ENCODE results near the gene PTBP3.

DNA sequence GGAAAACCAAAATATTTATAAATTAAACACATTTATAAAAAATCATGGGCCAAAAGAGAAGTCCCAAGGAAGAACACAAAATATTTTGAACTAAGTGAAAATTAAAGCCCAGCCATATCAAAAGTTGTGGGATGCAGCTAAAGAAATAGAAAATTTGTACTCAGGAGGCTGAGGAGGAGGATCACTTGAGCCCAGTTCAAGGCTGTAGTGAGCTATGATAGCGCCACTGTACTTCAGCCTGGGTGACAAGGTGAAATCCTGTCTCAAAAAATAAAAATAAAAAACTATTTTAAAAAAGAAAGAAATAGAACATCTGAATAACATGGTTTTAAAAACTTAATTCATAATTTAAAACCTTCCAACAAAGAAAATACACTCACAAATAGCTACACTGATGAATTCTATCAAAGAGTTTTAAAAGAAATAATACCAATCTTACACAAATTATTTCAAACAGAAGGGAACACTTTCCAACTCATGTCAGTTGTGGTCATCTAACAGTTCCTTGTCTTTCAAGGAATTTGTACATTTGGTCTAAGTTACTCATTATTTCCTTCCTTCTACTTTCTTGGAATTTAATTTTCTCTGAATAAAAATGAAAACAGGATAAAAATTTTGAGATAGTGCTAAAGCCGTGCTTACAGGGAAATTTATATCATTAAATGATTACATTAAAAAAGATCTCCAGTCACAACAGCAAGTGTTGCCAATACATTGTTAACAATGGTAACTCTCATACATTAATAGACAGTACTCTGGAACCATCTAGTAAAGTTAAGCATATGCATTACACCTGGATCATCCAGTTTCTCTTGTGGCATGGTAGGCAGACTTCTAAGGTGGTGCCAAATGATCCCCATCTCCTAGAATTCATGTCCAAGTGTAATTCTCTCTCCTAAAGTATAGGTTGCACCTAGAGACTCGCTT lies 17.8 kb downstream of the PTBP3 start:
- TF ChIP-seq, protein P1, sequence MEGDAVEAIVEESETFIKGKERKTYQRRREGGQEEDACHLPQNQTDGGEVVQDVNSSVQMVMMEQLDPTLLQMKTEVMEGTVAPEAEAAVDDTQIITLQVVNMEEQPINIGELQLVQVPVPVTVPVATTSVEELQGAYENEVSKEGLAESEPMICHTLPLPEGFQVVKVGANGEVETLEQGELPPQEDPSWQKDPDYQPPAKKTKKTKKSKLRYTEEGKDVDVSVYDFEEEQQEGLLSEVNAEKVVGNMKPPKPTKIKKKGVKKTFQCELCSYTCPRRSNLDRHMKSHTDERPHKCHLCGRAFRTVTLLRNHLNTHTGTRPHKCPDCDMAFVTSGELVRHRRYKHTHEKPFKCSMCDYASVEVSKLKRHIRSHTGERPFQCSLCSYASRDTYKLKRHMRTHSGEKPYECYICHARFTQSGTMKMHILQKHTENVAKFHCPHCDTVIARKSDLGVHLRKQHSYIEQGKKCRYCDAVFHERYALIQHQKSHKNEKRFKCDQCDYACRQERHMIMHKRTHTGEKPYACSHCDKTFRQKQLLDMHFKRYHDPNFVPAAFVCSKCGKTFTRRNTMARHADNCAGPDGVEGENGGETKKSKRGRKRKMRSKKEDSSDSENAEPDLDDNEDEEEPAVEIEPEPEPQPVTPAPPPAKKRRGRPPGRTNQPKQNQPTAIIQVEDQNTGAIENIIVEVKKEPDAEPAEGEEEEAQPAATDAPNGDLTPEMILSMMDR (IDR thresholded peaks at IDR 0.05) = no peak
- TF ChIP-seq ZNF423 (CRISPR knock-in tag; IDR thresholded peaks at IDR 0.05) (no peak), NFYB (CRISPR knock-in tag; conservative IDR thresholded peaks at IDR 0.05; ENCODE audit: low read depth) (no peak)
- TF ChIP-seq, protein P2, sequence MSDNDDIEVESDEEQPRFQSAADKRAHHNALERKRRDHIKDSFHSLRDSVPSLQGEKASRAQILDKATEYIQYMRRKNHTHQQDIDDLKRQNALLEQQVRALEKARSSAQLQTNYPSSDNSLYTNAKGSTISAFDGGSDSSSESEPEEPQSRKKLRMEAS (CRISPR knock-in tag; IDR thresholded peaks at IDR 0.05) = no peak
